HG02943 (cell line): ENCODE results near the gene NEU4.
"Not testable (repeated sequence)": the region's sequence is repeated elsewhere in the genome, so short reads cannot be mapped to it uniquely, and the experiment has no call there.

Source experiments
- ATAC-seq: cut with Tn5 transposase; IDR thresholded peaks from one replicate; pipeline ENCODE4 v1.9.1; 2021; ENCODE audit warnings: mild to moderate bottlenecking, low read depth, moderate library complexity; ENCODE audit not compliant: unreplicated experiment

NEU4 gene, protein sequence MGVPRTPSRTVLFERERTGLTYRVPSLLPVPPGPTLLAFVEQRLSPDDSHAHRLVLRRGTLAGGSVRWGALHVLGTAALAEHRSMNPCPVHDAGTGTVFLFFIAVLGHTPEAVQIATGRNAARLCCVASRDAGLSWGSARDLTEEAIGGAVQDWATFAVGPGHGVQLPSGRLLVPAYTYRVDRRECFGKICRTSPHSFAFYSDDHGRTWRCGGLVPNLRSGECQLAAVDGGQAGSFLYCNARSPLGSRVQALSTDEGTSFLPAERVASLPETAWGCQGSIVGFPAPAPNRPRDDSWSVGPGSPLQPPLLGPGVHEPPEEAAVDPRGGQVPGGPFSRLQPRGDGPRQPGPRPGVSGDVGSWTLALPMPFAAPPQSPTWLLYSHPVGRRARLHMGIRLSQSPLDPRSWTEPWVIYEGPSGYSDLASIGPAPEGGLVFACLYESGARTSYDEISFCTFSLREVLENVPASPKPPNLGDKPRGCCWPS

GRCh38 chr2:241808721-241809382 lies at the start of gene NEU4:
Gene NEU4 (plus strand): TSS chr2:241809193. CDS start chr2:241814485, 5,292 bp downstream.
- no peak for ATAC-seq

- not testable (repeated sequence) for ATAC-seq
Measured at GRCh38 chr2:241759893-241760292, 49.1 kb upstream of the NEU4 start.

GRCh38 chr2:241760301-241760771 lies 48.7 kb upstream of the NEU4 start:
- no peak for ATAC-seq

DNA sequence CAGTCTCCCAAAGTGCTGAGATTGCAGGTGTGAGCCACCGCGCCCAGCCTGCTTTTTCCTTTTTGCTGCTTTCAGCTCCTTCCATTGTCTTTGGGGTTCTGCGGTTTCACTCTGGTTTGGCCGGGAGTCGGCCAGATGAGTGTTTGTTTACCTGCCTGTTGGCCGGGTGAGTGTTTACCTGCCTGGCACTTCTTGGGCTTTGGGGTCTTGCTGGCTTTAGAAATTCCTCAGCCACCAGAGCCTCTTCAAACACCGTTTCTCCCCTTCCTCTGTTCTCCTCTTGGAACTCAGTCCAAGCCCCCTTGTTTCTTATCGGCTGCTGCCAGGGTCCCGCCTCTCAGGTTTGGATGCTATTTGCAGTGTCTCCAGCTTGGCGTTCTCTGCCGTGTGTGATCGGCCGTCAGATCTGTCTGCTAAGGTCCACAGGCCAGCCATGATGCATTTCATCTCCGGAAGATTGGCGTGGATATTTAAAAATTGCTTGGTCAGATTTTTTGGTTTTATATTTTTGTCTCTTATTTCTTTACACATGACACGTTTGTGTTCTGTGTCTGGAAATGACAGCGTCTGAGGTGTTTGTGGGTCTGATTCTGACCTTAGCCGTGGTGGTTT lies 46.6 kb upstream of the NEU4 start:
- ATAC-seq = no peak

DNA sequence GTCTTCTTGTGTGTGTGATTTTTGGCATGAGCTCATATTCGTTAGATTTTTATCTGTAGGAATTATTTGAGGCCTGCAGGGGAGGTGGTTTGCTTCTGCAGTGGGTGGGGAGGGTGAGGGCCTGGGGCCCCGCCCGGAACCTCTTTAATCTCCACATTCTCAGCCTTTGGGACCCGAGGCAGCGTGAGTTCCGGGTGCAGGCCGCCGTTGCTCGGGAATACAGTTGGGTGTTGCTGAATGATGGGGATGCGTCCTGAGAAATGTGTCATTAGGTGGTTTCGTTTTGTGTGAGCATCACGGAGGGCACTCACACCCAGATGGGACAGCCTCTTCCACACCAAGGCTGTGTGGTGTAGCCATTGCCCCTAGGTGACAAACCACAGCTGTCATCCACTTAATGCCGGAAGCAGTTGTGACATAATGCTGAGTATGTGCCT lies 46.0 kb upstream of the NEU4 start:
- ATAC-seq = no peak

DNA sequence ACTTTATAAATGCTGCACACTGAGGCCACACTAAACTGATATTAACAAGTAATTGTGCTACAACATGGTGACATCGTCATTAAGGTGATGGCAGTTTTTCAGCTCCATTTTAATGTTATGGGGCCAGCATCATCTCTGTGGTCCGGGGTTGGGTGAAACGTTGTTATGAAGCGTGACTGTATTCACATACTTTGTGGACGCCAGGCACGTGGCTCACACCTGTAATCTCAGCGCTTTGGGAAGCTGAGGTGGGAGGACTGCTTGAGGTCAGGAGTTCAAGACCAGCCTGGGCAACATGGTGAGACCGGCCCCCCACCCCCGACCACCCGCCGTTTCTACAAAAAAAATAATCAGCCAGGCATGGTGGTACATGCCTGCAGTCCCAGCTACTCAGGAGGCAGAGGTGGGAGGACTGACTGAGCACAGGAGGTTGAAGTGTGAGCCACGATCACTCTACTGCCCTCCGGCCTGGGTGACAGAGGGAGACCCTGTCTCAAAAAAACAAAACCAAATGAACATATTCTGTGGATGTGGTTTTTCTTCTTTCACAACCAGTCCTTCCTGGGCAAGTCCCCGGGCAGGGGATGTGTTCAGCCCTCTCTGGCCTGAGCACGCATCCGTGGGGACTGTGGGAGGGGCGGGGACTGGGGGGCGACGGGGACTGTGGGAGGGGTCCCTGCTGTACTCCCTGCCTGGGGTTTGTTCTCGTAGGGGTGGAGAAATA lies 45.3 kb upstream of the NEU4 start:
- no peak for ATAC-seq

GRCh38 chr2:241764275-241765241 lies 44.4 kb upstream of the NEU4 start:
- no peak for ATAC-seq

DNA sequence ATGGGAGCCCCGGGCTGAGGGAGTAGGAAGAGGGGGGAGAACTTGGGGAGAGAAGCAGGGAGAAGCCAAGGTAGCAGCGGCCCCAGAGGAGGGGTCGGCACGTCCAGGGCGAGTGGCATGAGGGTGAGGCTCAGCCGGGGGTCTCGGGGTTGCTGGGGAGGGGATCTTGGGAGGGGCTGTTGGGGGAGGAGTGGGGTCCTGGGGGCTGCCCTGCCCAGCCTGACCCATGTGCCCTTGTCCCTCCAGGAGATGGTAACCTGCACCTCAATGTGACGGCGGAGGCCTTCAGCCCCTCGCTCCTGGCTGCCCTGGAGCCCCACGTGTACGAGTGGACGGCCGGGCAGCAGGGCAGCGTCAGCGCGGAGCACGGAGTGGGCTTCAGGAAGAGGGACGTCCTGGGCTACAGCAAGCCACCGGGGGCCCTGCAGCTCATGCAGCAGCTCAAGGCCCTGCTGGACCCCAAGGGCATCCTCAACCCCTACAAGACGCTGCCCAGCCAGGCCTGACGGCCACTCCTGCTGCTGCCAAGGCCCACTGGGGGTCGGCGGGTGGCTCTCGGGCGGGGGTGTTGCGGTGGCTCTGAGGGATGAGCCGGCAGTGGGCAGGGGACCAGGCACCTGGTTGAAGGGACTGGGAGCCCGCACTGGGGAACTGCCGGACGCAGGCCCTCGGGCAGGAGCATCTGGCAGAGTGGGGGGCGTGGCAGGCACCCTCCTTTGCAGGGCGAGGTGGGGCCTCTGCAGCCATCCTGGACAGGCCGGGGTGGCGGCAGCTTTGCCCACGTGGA lies 41.3 kb upstream of the NEU4 start:
- ATAC-seq = no peak

DNA sequence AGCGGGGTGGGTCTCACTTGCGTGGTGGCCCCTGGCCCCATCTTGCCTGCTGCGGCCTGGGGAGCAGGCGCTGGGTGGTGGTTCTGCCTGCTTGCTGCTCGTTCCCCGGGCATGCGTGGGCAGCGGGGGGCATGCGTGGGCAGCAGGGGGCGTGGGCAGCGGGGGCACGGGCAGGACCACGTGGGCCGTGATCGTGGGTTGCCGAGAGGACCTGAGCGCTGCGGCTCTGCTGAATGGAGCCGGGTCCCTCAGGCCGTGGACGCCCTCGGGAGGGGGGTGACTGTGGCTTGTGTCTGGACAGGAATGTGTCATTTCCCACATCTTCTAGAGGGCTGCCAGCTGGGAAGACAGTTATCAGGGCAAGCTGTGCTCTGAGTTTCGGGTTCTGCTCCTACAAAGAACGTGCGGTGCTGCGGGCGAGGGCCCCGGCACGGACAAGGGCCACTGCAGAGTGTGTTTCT lies 40.7 kb upstream of the NEU4 start:
- ATAC-seq = no peak

DNA sequence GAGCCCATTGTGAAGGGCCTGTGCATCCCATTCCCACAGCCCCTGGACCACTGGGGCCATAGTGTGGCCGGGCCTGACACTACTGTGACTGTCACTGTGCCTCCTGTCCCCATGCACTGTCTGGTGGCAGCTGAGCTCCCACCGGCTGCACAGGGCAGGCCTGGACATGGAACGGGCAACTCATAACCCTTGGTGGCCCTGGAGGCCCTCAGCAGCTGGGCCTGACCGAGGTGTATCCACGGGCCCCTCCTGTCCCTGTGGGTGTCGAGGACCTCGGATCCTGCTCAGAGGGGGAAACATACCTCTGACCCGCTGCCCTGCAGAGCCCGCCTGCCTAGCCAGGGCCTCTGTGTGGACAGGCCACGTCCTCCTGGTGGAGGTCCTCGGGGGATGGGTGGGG lies 40.1 kb upstream of the NEU4 start:
- ATAC-seq = no peak

GRCh38 chr2:241769819-241770184 lies 39.2 kb upstream of the NEU4 start:
- no peak for ATAC-seq

GRCh38 chr2:241770185-241770935 lies 38.6 kb upstream of the NEU4 start:
- no peak for ATAC-seq

GRCh38 chr2:241770936-241771285 lies 38.1 kb upstream of the NEU4 start:
- ATAC-seq = no peak

- ATAC-seq = no peak
Measured at GRCh38 chr2:241771286-241772062, 37.5 kb upstream of the NEU4 start.

GRCh38 chr2:241772063-241772499 lies 36.9 kb upstream of the NEU4 start:
- no peak for ATAC-seq

GRCh38 chr2:241773511-241774418 lies 35.2 kb upstream of the NEU4 start:
- no peak for ATAC-seq
